Measurements from ENCODE around the gene CFAP46. TPM values are rescaled to one million over a fixed set of nuclear protein-coding genes. Genes with fewer than 3 reads are reported as not detected.

CFAP46 gene
- total and polyA plus RNA-seq, 2 of the 4 experiments (the other 2 are of a cell fraction) = 1.3 to 1.8 TPM

Other genes starting within 250 kb of the CFAP46 start
- gene NKX6-2, start 156.4 kb downstream of the CFAP46 start, total RNA-seq (2012; rRNA removed) = not detected in 2 replicates
- not detected in 2 replicates for gene NKX6-2, start 156.4 kb downstream of the CFAP46 start, polyA plus RNA-seq (2012; rRNA removed)
- not detected in 2 replicates for gene ADGRA1, start 145.4 kb upstream of the CFAP46 start, total RNA-seq (2012; rRNA removed)
- not detected in 2 replicates for gene ADGRA1, start 145.4 kb upstream of the CFAP46 start, polyA plus RNA-seq (2012; rRNA removed)
- gene KNDC1, start 217.6 kb upstream of the CFAP46 start, total RNA-seq (2012; rRNA removed) = 0.18 and 0.56 TPM in 2 replicates
- gene KNDC1, start 217.6 kb upstream of the CFAP46 start, polyA plus RNA-seq (2012; rRNA removed) = 1.1 TPM in 2 replicates